Heart right ventricle (tissue), 16 donors: Measurements from ENCODE around the gene HACE1. TPM values are rescaled to one million over a fixed set of nuclear protein-coding genes. Genes with fewer than 3 reads are reported as not detected.

ENCODE experiments used
- ATAC-seq, 8 donors: fragments of 200-7000 bp; cut with Tn5 transposase; one replicate each; pipeline ENCODE4 v1.9.1; 2020; ENCODE audit warnings: mild to moderate bottlenecking in 8 of 8, moderate library complexity in 8 of 8, moderate number of reproducible peaks in 1 of 8
- DNase-seq, 2 donors: peaks; one replicate each; pipeline ENCODE4 v3.0.0-alpha.2; 2020
- H3K27ac ChIP-seq, 10 donors: fragments of 200-600 bp; sonication (generic) in 2 of 10; one replicate each; pipeline versions ENCODE4 v1.5.0 to v1.8.0; 2020 to 2022; ENCODE audit warnings: mild to moderate bottlenecking in 3 of 10
- H3K27me3 ChIP-seq, 7 donors: fragments of 200-600 bp; one replicate each; pipeline ENCODE4 v1.8.0; 2021 to 2022; ENCODE audit warnings: mild to moderate bottlenecking in 2 of 7
- H3K36me3 ChIP-seq, 9 donors: fragments of 200-600 bp; sonication (generic) in 1 of 9; one replicate each; pipeline versions ENCODE4 v1.5.0 to v1.8.0; 2020 to 2022; ENCODE audit warnings: mild to moderate bottlenecking in 2 of 9
- H3K4me1 ChIP-seq, 9 donors: fragments of 200-600 bp; sonication (generic) in 1 of 9; one replicate each; pipeline versions ENCODE4 v1.5.0 to v1.8.0; 2020 to 2022; ENCODE audit warnings: mild to moderate bottlenecking in 4 of 9
- H3K4me3 ChIP-seq, 10 donors: fragments of 200-600 bp; sonication (generic) in 2 of 10; one replicate each; pipeline versions ENCODE4 v1.5.0 to v1.8.0; 2020 to 2022; ENCODE audit warnings: mild to moderate bottlenecking in 7 of 10, moderate library complexity in 2 of 10
- H3K9me3 ChIP-seq, 11 donors: fragments of 200-600 bp in 10 of 11; sonication (generic) in 2 of 11; one replicate each; pipeline versions ENCODE4 v1.5.0 to v1.8.0; 2013 to 2022; ENCODE audit warnings: mild to moderate bottlenecking in 2 of 11, control low read depth in 1 of 11, moderate library complexity in 1 of 11
- WGBS, 2 donors: extraction: QIAGEN DNeasy Blood & Tissue Kit; methylation state at CpG; one replicate each; pipeline ENCODE4 v1.1.7; 2013; ENCODE audit warnings: inconsistent platforms in 1 of 2; 5-methylcytosine and 5-hydroxymethylcytosine counted together
- intact Hi-C, 10 donors: fragments of 100-400 bp; cut with DNase I; formaldehyde crosslinking; loops; one replicate each; pipeline versions ENCODE4 v1.11.1 to v1.14.2; 2022
- polyA plus RNA-seq, 2 donors: library from polyadenylated mRNA; stranded (reverse); fragments of 200-250 nt; gene quantifications; one replicate each; pipeline ENCODE4 v1.2.3, GENCODE V29; 2013
- total RNA-seq, 10 donors: library from RNA; stranded (reverse); fragmentation: NEBNext Ultra II Directional in 3 of 10; extraction: Animal tissue kit (Norgen Biotek cat#: 25700) in 3 of 10; gene quantifications; one replicate each; pipeline versions ENCODE4 v1.2.1 to v1.2.4, GENCODE V29; 2021 to 2023
- TF ChIP-seq, protein P1 (sequence below), 9 donors: fragments of 200-600 bp; sonication (generic) in 2 of 9; IDR thresholded peaks; one replicate each; pipeline versions ENCODE4 v1.5.0 to v1.8.0; 2021 to 2022; ENCODE audit warnings: antibody characterized with exemption in 9 of 9, mild to moderate bottlenecking in 5 of 9, moderate library complexity in 1 of 9
- donor health status: Arrhythmogenic right ventricular cardiomyopathy.
- donor health status: ischemic (EF 13 %, LVEDD 7.1; RV severe dilation, severe dysfunction).
- donor health status: healthy with polysubstance abuse.
- donor health status: DM: no; HTN: yes; CAD: no.
- donor health status: DM: no; HTN: no; CAD: no.
- donor health status: ischemic (EF 25% LVEDD 6.9; RV normal size, moderate dysfunction).
- donor health status: ischemic (EF 25% LVEDD 5.7; RV mildly dilated, moderate dysfunction).
- donor health status: healthy.
- donor health status: DM: yes; HTN: yes; CAD: no.
- donor health status: Ischemic cardiomyopathy.
- donor health status: ischemic (EF 35%, LVEDD 5.7; RV mildly dilated, moderate dysfunction).
- donor health status: nonischemic (EF 11% LVEDD 7.7; RV severe dilation, severe dysfunction).
- donor health status: DM: yes; HTN: yes; CAD: no.
- donor health status: PGD.
- donor health status: ischemic (EF 29% LVEDD 5.4; RV normal size, mild dysfunction).
- donor health status: nonischemic (EF 23%, LVEDD 6.1; RV moderate dilation, normal function).

Gene HACE1
- total and polyA plus RNA-seq, 12 donors = 3.7 to 9.5 (median 7.1) TPM

DNA sequence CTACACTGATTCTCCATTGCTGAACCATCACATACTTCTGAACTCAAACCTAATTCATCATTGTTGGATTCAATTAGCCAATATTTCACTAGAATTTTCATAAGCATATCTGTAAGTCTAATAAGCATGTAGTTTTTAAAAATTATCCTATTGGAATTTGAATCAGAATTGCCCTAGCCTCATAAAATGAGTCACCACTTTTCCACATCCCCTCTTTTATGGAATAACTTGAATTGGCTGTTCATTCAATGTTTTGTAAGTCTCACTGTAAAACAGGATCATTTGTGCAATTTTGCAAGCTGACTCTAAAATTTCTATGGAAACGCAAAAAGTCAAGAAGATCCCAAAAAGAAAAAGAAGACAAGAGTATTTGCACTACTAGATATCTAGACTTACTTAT is 141.0 kb downstream of the HACE1 start:
- no peaks in the 10 kb centered on the region for H3K36me3 ChIP-seq
- no peaks in the 10 kb centered on the region for H3K27me3 ChIP-seq
- intact Hi-C loops = no loop called here
- no peak for DNase-seq
- no peak for ATAC-seq
- H3K4me3 ChIP-seq = no peak overlapping the region
- 92 to 96% methylated on average over 1 of the region's 1 CpG for WGBS, 2 donors
- H3K9me3 ChIP-seq = peaks cover 0 to 10% (median 0%) of the 10 kb centered on the region in 11 donors
- H3K4me1 ChIP-seq = no peaks in the 10 kb centered on the region
- no peak overlapping the region for H3K27ac ChIP-seq
- TF ChIP-seq, protein P1, sequence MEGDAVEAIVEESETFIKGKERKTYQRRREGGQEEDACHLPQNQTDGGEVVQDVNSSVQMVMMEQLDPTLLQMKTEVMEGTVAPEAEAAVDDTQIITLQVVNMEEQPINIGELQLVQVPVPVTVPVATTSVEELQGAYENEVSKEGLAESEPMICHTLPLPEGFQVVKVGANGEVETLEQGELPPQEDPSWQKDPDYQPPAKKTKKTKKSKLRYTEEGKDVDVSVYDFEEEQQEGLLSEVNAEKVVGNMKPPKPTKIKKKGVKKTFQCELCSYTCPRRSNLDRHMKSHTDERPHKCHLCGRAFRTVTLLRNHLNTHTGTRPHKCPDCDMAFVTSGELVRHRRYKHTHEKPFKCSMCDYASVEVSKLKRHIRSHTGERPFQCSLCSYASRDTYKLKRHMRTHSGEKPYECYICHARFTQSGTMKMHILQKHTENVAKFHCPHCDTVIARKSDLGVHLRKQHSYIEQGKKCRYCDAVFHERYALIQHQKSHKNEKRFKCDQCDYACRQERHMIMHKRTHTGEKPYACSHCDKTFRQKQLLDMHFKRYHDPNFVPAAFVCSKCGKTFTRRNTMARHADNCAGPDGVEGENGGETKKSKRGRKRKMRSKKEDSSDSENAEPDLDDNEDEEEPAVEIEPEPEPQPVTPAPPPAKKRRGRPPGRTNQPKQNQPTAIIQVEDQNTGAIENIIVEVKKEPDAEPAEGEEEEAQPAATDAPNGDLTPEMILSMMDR (IDR thresholded peaks at IDR 0.05) = no peak

DNA sequence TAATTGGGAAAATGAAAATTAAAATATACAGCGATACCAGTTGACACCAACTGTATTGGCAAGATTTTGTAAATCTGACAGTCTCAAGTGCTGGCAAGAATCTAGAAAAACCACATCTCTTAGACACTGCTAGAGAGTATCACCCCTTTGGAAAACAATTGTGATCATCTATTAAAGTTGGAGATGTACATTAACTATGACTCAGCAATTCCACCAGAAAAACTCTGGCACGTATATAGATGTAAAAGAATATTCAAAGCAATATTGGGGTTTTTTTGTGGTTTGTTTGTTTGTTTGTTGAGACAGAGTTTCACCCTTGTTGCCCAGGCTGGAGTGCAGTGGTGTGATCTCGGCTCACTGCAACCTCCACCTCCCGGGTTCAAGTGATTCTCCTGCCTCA is 142.9 kb downstream of the HACE1 start:
- Histone ChIP-seq H3K4me3 (no peak overlapping the region), H3K36me3 (no peaks in the 10 kb centered on the region), H3K9me3 (peaks cover 0 to 10% (median 0%) of the 10 kb centered on the region in 11 donors), H3K4me1 (no peaks in the 10 kb centered on the region), H3K27ac (no peak overlapping the region), H3K27me3 (no peaks in the 10 kb centered on the region)
- DNase-seq = no peak
- WGBS, 2 donors = 97 to 98% methylated on average over 4 of the region's 4 CpGs
- intact Hi-C loops = no loop called here
- ATAC-seq = no peak
- TF ChIP-seq, protein P1 (IDR thresholded peaks at IDR 0.05) = no peak

DNA sequence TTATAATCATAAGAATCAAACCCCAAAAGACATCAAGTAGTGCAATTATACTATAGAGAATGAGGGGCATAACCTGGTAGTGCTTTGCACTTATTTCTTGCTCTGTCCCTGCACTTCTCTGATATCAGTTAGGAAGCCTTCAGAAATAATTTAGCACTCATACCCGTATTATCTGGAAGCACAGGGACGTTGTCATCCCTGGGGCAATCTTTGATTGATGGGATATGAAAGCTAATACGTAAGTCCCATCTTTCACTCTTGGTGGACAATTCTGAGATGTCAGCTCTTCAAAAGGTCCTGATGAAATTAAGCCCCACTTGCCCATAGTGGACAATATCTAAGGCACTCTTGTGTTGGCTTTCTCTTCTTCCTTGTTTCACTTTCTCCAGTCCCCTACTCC is 144.9 kb downstream of the HACE1 start:
- TF ChIP-seq, protein P1 (IDR thresholded peaks at IDR 0.05) = no peak
- Histone ChIP-seq H3K27ac (no peak overlapping the region), H3K4me3 (no peak overlapping the region), H3K36me3 (no peaks in the 10 kb centered on the region), H3K9me3 (peaks cover 0 to 10% (median 0%) of the 10 kb centered on the region in 11 donors), H3K27me3 (no peaks in the 10 kb centered on the region), H3K4me1 (no peaks in the 10 kb centered on the region)
- intact Hi-C loops = no loop called here
- no peak for ATAC-seq
- DNase-seq = no peak
- WGBS, 2 donors = 63 to 65% methylated on average over 3 of the region's 3 CpGs

DNA sequence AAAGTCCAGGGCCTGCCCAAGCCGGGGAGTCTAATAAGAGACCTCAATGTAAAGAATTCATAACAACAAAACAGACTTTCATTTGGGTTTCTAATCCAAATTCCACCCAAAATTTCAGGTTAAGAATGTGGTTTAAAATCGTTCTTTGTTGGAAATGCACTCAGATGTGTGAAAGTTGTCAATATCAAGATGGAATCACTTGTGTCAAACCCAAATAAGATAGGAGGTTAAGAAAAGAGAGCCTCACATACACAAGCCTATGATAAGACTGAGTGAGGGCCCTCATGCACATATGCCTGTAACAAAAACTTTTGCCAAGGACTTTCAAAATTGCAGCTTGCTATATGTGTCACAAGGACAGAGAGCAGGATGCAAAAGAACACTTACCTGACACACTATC is 145.7 kb downstream of the HACE1 start:
- ATAC-seq = no peak
- intact Hi-C loops = no loop called here
- no peak overlapping the region for H3K4me3 ChIP-seq
- DNase-seq = no peak
- TF ChIP-seq, protein P1 (IDR thresholded peaks at IDR 0.05) = no peak
- H3K36me3 ChIP-seq = no peaks in the 10 kb centered on the region
- WGBS, 2 donors = 91 to 92% methylated on average over 2 of the region's 2 CpGs
- H3K4me1 ChIP-seq = no peaks in the 10 kb centered on the region
- H3K27ac ChIP-seq = no peak overlapping the region
- H3K27me3 ChIP-seq = no peaks in the 10 kb centered on the region
- H3K9me3 ChIP-seq = peaks cover 0 to 10% (median 0%) of the 10 kb centered on the region in 11 donors
